ENCODE data around the gene MRPS15. TPM values are rescaled to one million over a fixed set of nuclear protein-coding genes. Genes with fewer than 3 reads are reported as not detected.

Gene MRPS15
- total and polyA plus RNA-seq, 12 donors, result 49.8 to 287 (median 81.6) TPM

- Histone ChIP-seq H3K4me3 (no peak overlapping the region), H3K4me1 (replicated peaks in 1 of 2) (no peaks in the 10 kb centered on the region), H3K36me3 (replicated peaks in 1 of 2) (peaks cover 0 to 58% of the 10 kb centered on the region in 2 donors), H3K9me3 (replicated peaks in 1 of 3) (no peaks in the 10 kb centered on the region), H3K27me3 (no peaks in the 10 kb centered on the region), H3K27ac (no peak overlapping the region)
- no peak for DNase-seq
- intact Hi-C loops (cut with DNase I), result no loop called here
- TF ChIP-seq CTCF (IDR thresholded peaks at IDR 0.05) (no peak), POLR2A (IDR thresholded peaks at IDR 0.05) (no peak)
Measured at GRCh38 chr1:36456391-36456928, 7.7 kb downstream of the MRPS15 start.

GRCh38 chr1:36455386-36455785 is 8.8 kb downstream of the MRPS15 start:
- intact Hi-C loops (cut with DNase I), result no loop called here
- H3K9me3 ChIP-seq (replicated peaks in 1 of 3), result no peaks in the 10 kb centered on the region
- DNase-seq, result no peak
- no peak overlapping the region for H3K27ac ChIP-seq
- WGBS, 4 donors, result 76 to 94% (median 85%) methylated on average over 1 of the region's 1 CpG
- peaks cover 0 to 48% of the 10 kb centered on the region in 2 donors for H3K36me3 ChIP-seq (replicated peaks in 1 of 2)
- H3K4me1 ChIP-seq (replicated peaks in 1 of 2), result peaks cover 0 to 3% of the 10 kb centered on the region in 2 donors
- no peaks in the 10 kb centered on the region for H3K27me3 ChIP-seq
- TF ChIP-seq CTCF (IDR thresholded peaks at IDR 0.05), result no peak
- no peak for TF ChIP-seq POLR2A (IDR thresholded peaks at IDR 0.05)
- H3K4me3 ChIP-seq, result no peak overlapping the region

GRCh38 chr1:36453600-36454388 is 10.4 kb downstream of the MRPS15 start:
- Histone ChIP-seq H3K36me3 (replicated peaks in 1 of 2) (peaks cover 0 to 36% of the 10 kb centered on the region in 2 donors), H3K27me3 (no peaks in the 10 kb centered on the region), H3K27ac (no peak overlapping the region), H3K9me3 (replicated peaks in 1 of 3) (no peaks in the 10 kb centered on the region), H3K4me1 (replicated peaks in 1 of 2) (peaks cover 0 to 3% of the 10 kb centered on the region in 2 donors), H3K4me3 (no peak overlapping the region)
- intact Hi-C loops (cut with DNase I), result no loop called here
- no peak for DNase-seq
- no peak for TF ChIP-seq POLR2A (IDR thresholded peaks at IDR 0.05)
- no peak for TF ChIP-seq CTCF (IDR thresholded peaks at IDR 0.05)
- 88 to 95% (median 92%) methylated on average over 6 of the region's 6 CpGs for WGBS, 4 donors

GRCh38 chr1:36453051-36453450 is 11.1 kb downstream of the MRPS15 start:
- TF ChIP-seq CTCF (IDR thresholded peaks at IDR 0.05) (no peak), POLR2A (IDR thresholded peaks at IDR 0.05) (no peak)
- Histone ChIP-seq H3K9me3 (replicated peaks in 1 of 3) (no peaks in the 10 kb centered on the region), H3K27me3 (no peaks in the 10 kb centered on the region), H3K27ac (no peak overlapping the region), H3K4me1 (replicated peaks in 1 of 2) (peaks cover 0 to 3% of the 10 kb centered on the region in 2 donors), H3K36me3 (replicated peaks in 1 of 2) (peaks cover 0 to 36% of the 10 kb centered on the region in 2 donors), H3K4me3 (no peak overlapping the region)
- 90 to 95% (median 91%) methylated on average over 3 of the region's 3 CpGs for WGBS, 4 donors
- intact Hi-C loops (cut with DNase I), result no loop called here
- DNase-seq, result no peak
